Measurements from ENCODE around the gene CMTM8.

The CMTM8 gene

DNA sequence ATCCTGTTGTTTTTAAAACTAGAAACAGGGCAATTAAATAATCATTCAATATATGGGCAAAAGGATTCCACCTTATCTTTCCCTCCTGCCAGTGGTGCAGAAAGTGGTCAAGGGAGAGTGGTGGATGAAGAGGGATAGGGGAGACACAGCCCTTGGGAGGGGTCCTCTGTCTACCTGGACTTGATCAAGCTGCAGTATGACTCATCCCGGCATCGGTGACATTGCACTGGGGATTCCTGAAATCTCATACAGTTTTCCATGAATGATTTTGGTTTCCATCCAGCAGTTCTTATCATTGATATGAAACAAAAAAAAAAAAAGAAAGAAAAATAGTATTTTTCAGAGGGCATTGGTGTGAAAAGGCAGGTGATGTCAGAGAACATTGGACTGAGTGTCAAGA, 62.9 kb downstream of the CMTM8 start:
- peaks cover 0 to 10% of the 10 kb centered on the region in 2 donors for H3K4me1 ChIP-seq (ENCODE audit: control insufficient read depth in 2 of 2, insufficient read depth in 1 of 2, low read depth in 1 of 2, low read length in 2 of 2)
- H3K27me3 ChIP-seq (ENCODE audit: control insufficient read depth in 3 of 3, insufficient read depth in 3 of 3, low read depth in 1 of 3, low read length in 3 of 3) = no peaks in the 10 kb centered on the region
- H3K27ac ChIP-seq (replicated peaks; ENCODE audit: low read length) = no peak overlapping the region
- H2BK5ac ChIP-seq (ENCODE audit: low read length) = no peak overlapping the region
- H4K91ac ChIP-seq (ENCODE audit: low read depth, low read length, poor library complexity) = no peak overlapping the region
- no peak overlapping the region for H4K8ac ChIP-seq (ENCODE audit: low read depth, low read length)
- no peak overlapping the region for H3K4me3 ChIP-seq (ENCODE audit: low read length in 2 of 2)
- H2BK12ac ChIP-seq (ENCODE audit: low read length) = no peak overlapping the region
- no peak overlapping the region for H2BK15ac ChIP-seq (ENCODE audit: low read length)
- no peak overlapping the region for H3K9ac ChIP-seq (ENCODE audit: low read depth, low read length, poor library complexity)
- no peak overlapping the region for H2AK5ac ChIP-seq (ENCODE audit: low read depth, low read length)
- no peak for DNase-seq (ENCODE audit: low spot score)
- no peaks in the 10 kb centered on the region for H3K9me3 ChIP-seq (replicated peaks in 1 of 2; ENCODE audit: control insufficient read depth in 2 of 2, insufficient read depth in 1 of 2, low read depth in 1 of 2, low read length in 2 of 2)
- no peaks in the 10 kb centered on the region for H3K79me1 ChIP-seq (ENCODE audit: low read depth, low read length)
- no CpG with 5 or more reads among the region's 2 CpGs for WGBS, 2 donors (ENCODE audit: extremely low coverage in 2 of 2, insufficient read length in 2 of 2, insufficient replicate concordance in 1 of 2)
- no peak overlapping the region for H2AFZ ChIP-seq (ENCODE audit: low read length)
- no peak overlapping the region for H3K18ac ChIP-seq (ENCODE audit: low read length)
- no peak overlapping the region for H3K23ac ChIP-seq (ENCODE audit: low read depth, low read length, poor library complexity)
- no peak overlapping the region for H3K4me2 ChIP-seq (ENCODE audit: insufficient read depth, low read length, poor library complexity, severe bottlenecking)
- no peaks in the 10 kb centered on the region for H3K36me3 ChIP-seq (replicated peaks in 1 of 2; ENCODE audit: control insufficient read depth in 2 of 2, insufficient read depth in 2 of 2, low read length in 2 of 2)
- no peak overlapping the region for H3K14ac ChIP-seq (ENCODE audit: low read length)
- no peak overlapping the region for H2BK120ac ChIP-seq (ENCODE audit: low read depth, low read length)
- no peak overlapping the region for H3K4ac ChIP-seq (ENCODE audit: low read length)

DNA sequence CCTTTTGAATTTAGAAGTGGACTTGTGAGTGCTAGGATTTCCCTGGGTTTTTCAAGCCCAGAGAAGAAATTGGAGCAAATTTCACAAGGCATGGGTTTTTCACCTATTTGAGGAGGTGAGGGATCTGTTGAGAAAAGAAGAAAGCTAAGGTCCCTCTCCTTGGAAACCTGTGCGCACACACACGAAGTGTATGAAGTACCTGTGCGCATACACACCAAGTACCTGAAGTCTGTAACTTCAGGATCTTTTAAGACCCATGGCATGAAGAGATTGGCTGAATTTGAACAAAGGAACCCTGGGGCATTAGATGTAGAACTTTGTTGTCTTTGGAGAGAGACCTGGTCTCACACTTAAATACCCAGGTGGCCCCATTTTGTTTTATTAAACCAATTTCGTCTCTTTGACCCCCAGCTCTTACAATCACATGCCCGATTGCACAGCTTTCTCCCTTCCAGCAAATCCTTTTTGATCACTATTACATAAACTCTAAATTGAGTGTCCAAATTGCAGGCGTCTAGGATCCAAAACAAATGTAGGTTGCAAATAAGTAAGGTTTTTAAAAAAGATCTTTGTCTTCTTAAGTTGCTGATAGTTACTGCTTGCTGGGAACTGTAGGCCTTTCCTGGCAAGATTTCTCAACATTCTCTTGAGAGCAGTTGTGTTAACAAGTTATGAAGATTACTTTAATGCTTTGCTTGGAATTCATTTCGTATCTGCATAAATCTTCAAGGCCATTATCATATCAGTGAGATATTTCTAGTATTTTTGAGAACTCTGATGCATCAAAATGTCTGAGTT, 64.3 kb downstream of the CMTM8 start:
- no peak overlapping the region for H2AK5ac ChIP-seq (ENCODE audit: low read depth, low read length)
- H3K4me1 ChIP-seq (ENCODE audit: control insufficient read depth in 2 of 2, insufficient read depth in 1 of 2, low read depth in 1 of 2, low read length in 2 of 2) = peaks cover 0 to 9% of the 10 kb centered on the region in 2 donors
- H2AFZ ChIP-seq (ENCODE audit: low read length) = no peak overlapping the region
- no peak overlapping the region for H3K4me2 ChIP-seq (ENCODE audit: insufficient read depth, low read length, poor library complexity, severe bottlenecking)
- H3K9ac ChIP-seq (ENCODE audit: low read depth, low read length, poor library complexity) = no peak overlapping the region
- no peak overlapping the region for H3K27ac ChIP-seq (replicated peaks; ENCODE audit: low read length)
- H3K4me3 ChIP-seq (ENCODE audit: low read length in 2 of 2) = no peak overlapping the region
- H2BK12ac ChIP-seq (ENCODE audit: low read length) = no peak overlapping the region
- no peak overlapping the region for H3K18ac ChIP-seq (ENCODE audit: low read length)
- no peak for DNase-seq (ENCODE audit: low spot score)
- no peaks in the 10 kb centered on the region for H3K79me1 ChIP-seq (ENCODE audit: low read depth, low read length)
- H2BK5ac ChIP-seq (ENCODE audit: low read length) = no peak overlapping the region
- no peak overlapping the region for H2BK15ac ChIP-seq (ENCODE audit: low read length)
- no peak overlapping the region for H3K23ac ChIP-seq (ENCODE audit: low read depth, low read length, poor library complexity)
- H3K9me3 ChIP-seq (replicated peaks in 1 of 2; ENCODE audit: control insufficient read depth in 2 of 2, insufficient read depth in 1 of 2, low read depth in 1 of 2, low read length in 2 of 2) = no peaks in the 10 kb centered on the region
- H2BK120ac ChIP-seq (ENCODE audit: low read depth, low read length) = no peak overlapping the region
- H4K91ac ChIP-seq (ENCODE audit: low read depth, low read length, poor library complexity) = no peak overlapping the region
- no peak overlapping the region for H4K8ac ChIP-seq (ENCODE audit: low read depth, low read length)
- H3K36me3 ChIP-seq (replicated peaks in 1 of 2; ENCODE audit: control insufficient read depth in 2 of 2, insufficient read depth in 2 of 2, low read length in 2 of 2) = no peaks in the 10 kb centered on the region
- WGBS, 2 donors (ENCODE audit: extremely low coverage in 2 of 2, insufficient read length in 2 of 2, insufficient replicate concordance in 1 of 2) = no CpG with 5 or more reads among the region's 7 CpGs
- H3K27me3 ChIP-seq (ENCODE audit: control insufficient read depth in 3 of 3, insufficient read depth in 3 of 3, low read depth in 1 of 3, low read length in 3 of 3) = no peaks in the 10 kb centered on the region
- H3K14ac ChIP-seq (ENCODE audit: low read length) = no peak overlapping the region
- no peak overlapping the region for H3K4ac ChIP-seq (ENCODE audit: low read length)

DNA sequence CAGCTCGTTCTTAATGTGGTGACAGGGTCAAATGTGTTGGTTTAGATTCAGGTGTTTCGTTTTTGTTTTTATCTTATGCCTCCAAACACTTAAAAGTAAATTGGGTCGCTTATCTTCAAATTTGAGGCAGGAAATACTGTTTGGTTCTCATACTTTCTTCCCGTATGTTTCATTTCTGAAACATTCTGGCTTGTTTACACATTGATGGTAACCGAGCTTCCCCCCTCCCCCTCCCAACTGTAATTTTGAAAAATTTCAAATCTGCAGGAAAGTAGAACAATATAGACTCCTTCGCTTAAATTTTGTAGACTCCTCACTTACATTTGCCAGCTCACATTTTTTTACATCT, 64.9 kb downstream of the CMTM8 start:
- no peak overlapping the region for H2BK120ac ChIP-seq (ENCODE audit: low read depth, low read length)

DNA sequence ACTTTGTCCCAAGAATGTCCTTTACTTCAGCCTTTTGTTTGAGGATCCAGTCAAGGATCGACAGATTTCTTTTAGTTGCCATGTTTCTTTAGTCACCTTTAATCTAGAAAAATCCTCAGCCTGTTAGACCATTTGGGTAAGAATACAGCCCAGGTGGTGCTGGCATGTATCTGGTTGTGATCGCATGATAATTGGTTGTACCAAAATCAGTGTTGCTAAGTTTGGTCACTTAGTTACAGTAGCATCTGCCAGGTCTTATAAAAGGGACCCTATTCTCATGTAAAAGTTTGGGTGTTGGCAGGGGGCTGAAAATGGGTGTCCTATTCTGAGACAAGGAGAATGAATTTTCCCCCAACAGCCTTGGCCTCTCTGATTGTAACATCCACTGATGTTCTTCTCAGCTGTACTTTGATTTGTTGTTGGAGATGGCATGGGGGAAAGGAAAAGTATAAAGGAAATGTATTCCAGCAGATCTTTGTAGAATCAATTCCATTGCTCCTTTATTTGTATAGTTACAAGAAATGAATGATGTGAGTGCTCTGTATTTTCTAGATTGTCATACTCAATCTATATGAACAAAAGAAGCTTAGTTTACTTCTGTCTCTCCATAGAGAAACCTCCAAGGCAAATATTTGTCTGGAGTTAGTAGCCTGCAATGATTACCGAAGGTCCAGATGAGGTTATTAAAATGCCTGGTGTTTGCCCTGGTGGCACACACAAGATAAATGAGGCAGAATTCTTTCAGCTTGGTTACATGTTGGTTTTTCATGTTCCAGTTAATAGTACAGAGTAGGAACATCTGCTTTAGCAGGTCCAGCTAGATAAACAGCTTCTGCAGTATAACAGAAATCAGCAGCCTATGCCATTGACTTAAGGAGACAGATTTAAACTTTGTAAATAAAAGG, 65.7 kb downstream of the CMTM8 start:
- no peak overlapping the region for H3K4ac ChIP-seq (ENCODE audit: low read length)
- no peak overlapping the region for H2BK5ac ChIP-seq (ENCODE audit: low read length)
- no peaks in the 10 kb centered on the region for H3K36me3 ChIP-seq (replicated peaks in 1 of 2; ENCODE audit: control insufficient read depth in 2 of 2, insufficient read depth in 2 of 2, low read length in 2 of 2)
- H3K27me3 ChIP-seq (ENCODE audit: control insufficient read depth in 3 of 3, insufficient read depth in 3 of 3, low read depth in 1 of 3, low read length in 3 of 3) = no peaks in the 10 kb centered on the region
- no peak overlapping the region for H4K91ac ChIP-seq (ENCODE audit: low read depth, low read length, poor library complexity)
- no peak overlapping the region for H3K14ac ChIP-seq (ENCODE audit: low read length)
- H3K4me1 ChIP-seq (ENCODE audit: control insufficient read depth in 2 of 2, insufficient read depth in 1 of 2, low read depth in 1 of 2, low read length in 2 of 2) = peaks cover 0 to 11% of the 10 kb centered on the region in 2 donors
- H3K27ac ChIP-seq (replicated peaks; ENCODE audit: low read length) = no peak overlapping the region
- H3K4me2 ChIP-seq (ENCODE audit: insufficient read depth, low read length, poor library complexity, severe bottlenecking) = no peak overlapping the region
- no peak overlapping the region for H2AK5ac ChIP-seq (ENCODE audit: low read depth, low read length)
- no peak overlapping the region for H2BK15ac ChIP-seq (ENCODE audit: low read length)
- H2AFZ ChIP-seq (ENCODE audit: low read length) = no peak overlapping the region
- no peak overlapping the region for H2BK120ac ChIP-seq (ENCODE audit: low read depth, low read length)
- DNase-seq (ENCODE audit: low spot score) = no peak
- no peak overlapping the region for H3K23ac ChIP-seq (ENCODE audit: low read depth, low read length, poor library complexity)
- H3K79me1 ChIP-seq (ENCODE audit: low read depth, low read length) = no peaks in the 10 kb centered on the region
- no peak overlapping the region for H2BK12ac ChIP-seq (ENCODE audit: low read length)
- no peak overlapping the region for H3K18ac ChIP-seq (ENCODE audit: low read length)
- no CpG with 5 or more reads among the region's 3 CpGs for WGBS, 2 donors (ENCODE audit: extremely low coverage in 2 of 2, insufficient read length in 2 of 2, insufficient replicate concordance in 1 of 2)
- no peaks in the 10 kb centered on the region for H3K9me3 ChIP-seq (replicated peaks in 1 of 2; ENCODE audit: control insufficient read depth in 2 of 2, insufficient read depth in 1 of 2, low read depth in 1 of 2, low read length in 2 of 2)
- H3K4me3 ChIP-seq (ENCODE audit: low read length in 2 of 2) = no peak overlapping the region
- H4K8ac ChIP-seq (ENCODE audit: low read depth, low read length) = no peak overlapping the region
- no peak overlapping the region for H3K9ac ChIP-seq (ENCODE audit: low read depth, low read length, poor library complexity)

More for the DNA sequence above, 64.9 kb downstream of the CMTM8 start:
- WGBS, 2 donors (ENCODE audit: extremely low coverage in 2 of 2, insufficient read length in 2 of 2, insufficient replicate concordance in 1 of 2) = no CpG with 5 or more reads among the region's 6 CpGs
- Histone ChIP-seq H3K4ac (ENCODE audit: low read length) (no peak overlapping the region), H4K91ac (ENCODE audit: low read depth, low read length, poor library complexity) (no peak overlapping the region), H3K18ac (ENCODE audit: low read length) (no peak overlapping the region), H3K14ac (ENCODE audit: low read length) (no peak overlapping the region), H3K23ac (ENCODE audit: low read depth, low read length, poor library complexity) (no peak overlapping the region), H3K36me3 (replicated peaks in 1 of 2; ENCODE audit: control insufficient read depth in 2 of 2, insufficient read depth in 2 of 2, low read length in 2 of 2) (no peaks in the 10 kb centered on the region), H3K4me3 (ENCODE audit: low read length in 2 of 2) (no peak overlapping the region), H3K27me3 (ENCODE audit: control insufficient read depth in 3 of 3, insufficient read depth in 3 of 3, low read depth in 1 of 3, low read length in 3 of 3) (no peaks in the 10 kb centered on the region), H3K27ac (replicated peaks; ENCODE audit: low read length) (no peak overlapping the region), H3K79me1 (ENCODE audit: low read depth, low read length) (no peaks in the 10 kb centered on the region), H2BK15ac (ENCODE audit: low read length) (no peak overlapping the region), H2AFZ (ENCODE audit: low read length) (no peak overlapping the region), H3K9me3 (replicated peaks in 1 of 2; ENCODE audit: control insufficient read depth in 2 of 2, insufficient read depth in 1 of 2, low read depth in 1 of 2, low read length in 2 of 2) (no peaks in the 10 kb centered on the region), H2AK5ac (ENCODE audit: low read depth, low read length) (no peak overlapping the region), H3K9ac (ENCODE audit: low read depth, low read length, poor library complexity) (no peak overlapping the region), H3K4me1 (ENCODE audit: control insufficient read depth in 2 of 2, insufficient read depth in 1 of 2, low read depth in 1 of 2, low read length in 2 of 2) (peaks cover 0 to 11% of the 10 kb centered on the region in 2 donors), H2BK5ac (ENCODE audit: low read length) (no peak overlapping the region), H2BK12ac (ENCODE audit: low read length) (no peak overlapping the region), H3K4me2 (ENCODE audit: insufficient read depth, low read length, poor library complexity, severe bottlenecking) (no peak overlapping the region), H4K8ac (ENCODE audit: low read depth, low read length) (no peak overlapping the region)
- DNase-seq (ENCODE audit: low spot score) = no peak
